Left renal cortex interstitium (tissue), 4 donors: ENCODE results near the gene SYMPK. TPM values are rescaled to one million over a fixed set of nuclear protein-coding genes. Genes with fewer than 3 reads are reported as not detected.

Source experiments
- DNase-seq, 4 donors: peaks; one replicate each; pipeline ENCODE4 v3.0.0-alpha.2; 2013; ENCODE audit warnings: low read depth in 4 of 4, low spot score in 2 of 4, missing footprints in 1 of 4
- polyA plus RNA-seq, 4 donors: library from polyadenylated mRNA; unstranded; fragments of 120-200 nt; gene quantifications; one replicate each; pipeline ENCODE4 v1.2.1, GENCODE V29; 2013; ENCODE audit not compliant: insufficient read length in 4 of 4

Gene SYMPK
- polyA plus RNA-seq, 4 donors = 49.5 to 80.1 (median 67.0) TPM

GRCh38 chr19:45769821-45770191, 93.1 kb downstream of the SYMPK start:
- no peak for DNase-seq

DNA sequence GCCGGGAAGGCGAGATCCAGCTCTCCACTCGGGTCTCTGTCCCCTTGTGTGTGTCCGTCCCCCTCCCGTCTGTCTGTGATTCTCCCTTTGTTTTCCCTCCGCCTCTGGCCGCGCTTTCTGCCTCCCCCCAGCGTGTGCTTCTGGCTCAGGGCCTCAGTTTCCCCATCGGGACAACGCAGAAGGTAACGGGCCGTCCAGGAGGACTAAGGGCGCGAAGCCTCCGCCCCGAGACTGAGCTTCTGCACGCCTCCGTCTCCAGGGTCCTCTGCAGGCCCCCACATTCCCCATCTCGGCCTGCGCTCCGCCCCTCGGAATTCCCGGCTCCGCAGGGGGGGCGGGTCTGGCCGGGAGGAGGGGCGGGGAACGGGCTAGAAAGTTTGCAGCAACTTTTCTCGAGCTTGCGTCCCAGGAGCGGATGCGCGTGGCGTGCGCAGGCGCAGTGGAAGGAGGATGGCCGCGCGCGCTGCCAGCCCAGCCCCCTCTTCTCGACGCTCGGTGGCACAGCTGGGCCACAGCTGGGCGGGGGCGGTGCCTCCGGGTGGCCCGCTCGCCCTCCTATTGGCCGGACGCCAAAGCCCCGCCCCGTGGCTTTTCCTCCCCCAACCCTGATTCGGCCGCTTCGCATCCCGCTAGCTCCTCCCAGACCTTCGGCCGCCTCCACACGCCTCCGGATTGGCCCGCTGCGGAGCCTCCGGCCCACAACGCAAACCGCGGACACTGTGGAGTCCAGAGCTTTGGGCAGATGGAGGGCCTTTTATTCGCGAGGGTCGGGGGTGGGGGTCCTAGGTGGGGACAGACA, 93.8 kb downstream of the SYMPK start, which contains the start of gene SIX5:
Gene SIX5, minus strand, starts transcription at position 269 of the 799 bp plus-strand sequence. CDS start 408 bp downstream, outside the sequence.
- DNase-seq = peak; percentile 91 to 98 (median 95)

DNA sequence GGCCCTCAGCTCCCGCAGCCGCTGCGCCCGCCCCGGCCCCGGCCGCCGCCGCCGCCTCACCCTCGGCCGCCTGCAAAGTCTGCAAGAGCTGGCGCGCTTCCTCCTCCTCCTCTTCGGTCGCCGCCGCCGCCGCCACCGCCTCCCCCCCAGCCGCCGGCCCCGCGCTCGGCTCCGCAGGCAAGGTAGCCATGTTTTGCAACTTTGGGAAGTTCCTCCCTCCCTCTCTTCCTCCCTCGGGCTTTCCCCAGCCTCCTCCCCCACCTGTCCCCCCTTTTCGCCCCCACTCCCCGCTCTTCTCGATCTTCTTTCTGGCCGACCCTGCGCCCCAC, 94.3 kb downstream of the SYMPK start:
- no peak for DNase-seq

DNA sequence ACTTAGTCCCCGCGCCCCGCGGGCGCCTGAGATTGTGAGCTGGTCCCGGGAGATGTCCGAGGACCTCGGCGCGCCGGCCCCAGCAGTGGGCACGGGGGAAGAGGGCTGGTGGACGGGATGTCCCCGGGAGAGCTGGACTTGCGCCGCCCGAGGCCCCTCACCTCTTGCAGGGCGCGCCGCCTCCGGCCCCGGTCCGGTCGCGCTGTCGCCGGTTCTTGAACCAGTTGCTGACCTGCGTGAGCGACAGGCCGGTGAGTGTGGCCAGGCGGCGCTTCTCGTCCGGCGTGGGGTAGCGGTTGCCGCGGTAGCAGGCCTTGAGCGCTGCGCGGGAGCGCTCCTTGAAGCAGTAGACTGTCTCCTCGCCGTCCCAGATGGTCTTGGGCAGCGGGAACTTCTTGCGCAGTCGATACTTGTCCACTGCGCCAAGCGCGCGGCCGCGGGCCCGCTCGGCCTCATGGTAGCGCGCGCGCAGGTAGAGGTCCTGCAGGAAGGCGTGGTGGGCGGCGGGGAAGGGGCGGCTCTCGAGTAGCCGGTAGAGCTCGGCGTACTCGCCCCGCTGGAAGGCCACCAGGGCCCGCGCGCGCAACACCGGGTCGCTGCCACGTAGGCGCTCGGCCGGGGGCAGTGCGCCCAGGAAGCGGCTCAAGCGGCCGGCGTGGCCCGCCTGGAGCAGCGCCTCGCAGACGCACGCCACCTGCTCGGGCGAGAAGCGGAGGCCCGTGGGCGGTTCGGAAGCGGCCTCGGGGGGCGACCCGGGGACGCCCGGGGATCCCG, 94.9 kb downstream of the SYMPK start:
- DNase-seq = peak in 1 of 4 donors; percentile 42

DNA sequence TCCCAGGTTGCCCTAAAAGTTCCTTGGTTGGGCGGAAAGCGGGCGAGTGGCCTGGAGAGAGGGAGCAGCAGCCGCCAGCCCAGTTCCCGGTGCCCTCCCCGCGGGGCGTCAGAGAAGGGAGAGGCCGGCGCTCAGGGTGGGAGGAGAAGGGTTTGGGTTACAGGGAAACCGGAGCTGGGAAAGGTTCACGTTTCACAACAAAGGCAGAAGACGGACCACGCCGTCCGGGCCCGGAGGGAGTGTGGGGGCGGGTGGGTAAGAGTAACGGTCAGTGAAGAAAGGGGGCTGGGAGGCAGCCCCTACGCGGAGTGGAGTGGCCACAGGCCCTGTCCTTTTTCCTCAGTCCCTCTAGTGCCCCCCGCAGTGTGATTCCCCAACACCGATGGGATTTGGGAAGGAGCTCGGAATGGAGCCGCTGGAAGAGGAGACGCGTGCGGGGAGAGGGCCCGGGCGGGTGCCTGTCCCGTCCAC, 95.5 kb downstream of the SYMPK start:
- DNase-seq = peak in 2 of 4 donors; percentile 86 to 87

GRCh38 chr19:45766869-45767346, 96.0 kb downstream of the SYMPK start:
- DNase-seq = no peak

DNA sequence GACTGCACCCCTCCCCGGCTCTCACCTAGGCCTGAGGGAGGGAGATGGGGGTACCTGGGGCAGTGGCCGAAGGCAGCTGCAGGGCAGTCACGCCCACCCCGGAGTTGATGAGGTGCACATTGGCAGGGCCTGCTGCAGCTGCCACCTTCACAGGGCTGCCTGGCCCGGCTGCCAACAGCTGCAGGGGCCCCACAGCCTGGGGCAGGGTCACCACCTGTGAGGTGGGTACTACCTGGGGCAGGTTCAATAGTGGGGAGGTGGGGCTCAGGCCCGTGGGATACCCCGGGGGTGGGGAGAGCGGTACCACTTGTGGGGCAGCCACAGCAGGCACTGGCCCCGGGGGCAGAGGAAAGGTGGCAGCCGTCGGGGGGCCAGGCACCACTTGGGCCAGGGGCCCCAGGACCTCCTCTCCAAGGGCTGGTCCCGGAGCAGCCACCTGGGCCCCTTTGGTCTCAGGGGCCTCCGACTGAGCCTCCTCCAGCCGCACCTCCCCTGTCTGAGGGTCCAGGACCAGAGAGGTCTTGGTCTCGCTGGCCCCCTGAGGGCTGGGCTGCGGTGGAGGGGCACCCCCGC, 96.6 kb downstream of the SYMPK start:
- no peak for DNase-seq

DNA sequence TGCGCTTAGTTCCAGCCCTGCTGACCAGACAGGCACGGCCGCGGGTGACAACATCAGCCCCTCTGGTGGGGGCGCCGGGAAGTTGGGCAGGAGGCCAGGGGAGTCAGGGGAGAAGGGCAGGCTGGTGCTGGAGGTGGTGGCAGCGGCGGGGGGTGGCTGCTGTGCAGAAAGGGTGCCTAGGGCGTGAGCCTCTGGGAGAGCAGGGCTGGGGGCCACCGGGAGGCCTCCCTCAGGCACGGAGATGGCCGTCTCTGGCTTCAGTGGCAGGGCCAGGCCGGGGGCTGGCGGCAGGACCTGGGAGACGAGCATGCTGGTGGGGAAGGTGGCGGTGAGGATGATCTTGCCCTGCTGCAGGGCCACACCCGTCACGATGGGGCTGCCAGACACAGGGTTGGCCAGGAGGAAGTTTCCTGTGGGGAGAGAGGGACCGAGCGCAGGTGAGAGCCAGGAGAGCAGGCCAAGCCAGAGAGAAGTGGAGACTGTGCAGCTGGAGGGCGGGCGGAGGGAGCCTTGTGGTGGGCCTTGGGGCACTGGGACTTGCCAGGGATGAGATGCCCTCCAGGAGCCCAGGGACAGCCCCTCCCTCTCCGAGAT, 97.1 kb downstream of the SYMPK start:
- DNase-seq = no peak

Other genes with a start within 250 kb of the SYMPK start
- 10 to 100 TPM; 17.7 to 30.8 (median 23.5) TPM for gene EML2, start 223.8 kb downstream of the SYMPK start, polyA plus RNA-seq
- 1 to 10 TPM in 2 of 4 donors, under 1 TPM in 2; 0.59 to 1.8 (median 0.89) TPM for gene GIPR, start 194.9 kb downstream of the SYMPK start, polyA plus RNA-seq
- 100 to 1,000 TPM; 268 to 441 (median 342) TPM for gene SNRPD2, start 171.2 kb downstream of the SYMPK start, polyA plus RNA-seq
- gene QPCTL, start 170.5 kb downstream of the SYMPK start, polyA plus RNA-seq = 10 to 100 TPM in 2 of 4 donors, 1 to 10 TPM in 2; 7.2 to 13.5 (median 10.8) TPM
- gene FBXO46, start 132.3 kb downstream of the SYMPK start, polyA plus RNA-seq = 10 to 100 TPM; 10.7 to 24.0 (median 20.3) TPM
- not detected for gene MEIOSIN, start 129.7 kb downstream of the SYMPK start, polyA plus RNA-seq
- gene SIX5, start 93.9 kb downstream of the SYMPK start, polyA plus RNA-seq = 10 to 100 TPM; 13.6 to 38.5 (median 27.7) TPM
- gene DMPK, start 80.7 kb downstream of the SYMPK start, polyA plus RNA-seq = 10 to 100 TPM; 33.4 to 74.4 (median 54.6) TPM
- 10 to 100 TPM; 24.1 to 56.1 (median 39.9) TPM for gene DMWD, start 70.3 kb downstream of the SYMPK start, polyA plus RNA-seq
- not detected for gene RSPH6A, start 47.8 kb downstream of the SYMPK start, polyA plus RNA-seq
- gene FOXA3, start 1.2 kb upstream of the SYMPK start, polyA plus RNA-seq = under 1 TPM; 0.40 to 0.60 (median 0.50) TPM
- 10 to 100 TPM; 16.5 to 33.7 (median 25.1) TPM for gene IRF2BP1, start 23.0 kb upstream of the SYMPK start, polyA plus RNA-seq
- 1 to 10 TPM; 3.7 to 7.2 (median 5.8) TPM for gene MYPOP, start 39.5 kb upstream of the SYMPK start, polyA plus RNA-seq
- gene NANOS2, start 51.6 kb upstream of the SYMPK start, polyA plus RNA-seq = not detected
- gene NOVA2, start 110.7 kb upstream of the SYMPK start, polyA plus RNA-seq = 1 to 10 TPM; 2.8 to 5.3 (median 4.2) TPM
- 10 to 100 TPM; 10.8 to 17.0 (median 15.3) TPM for gene CCDC61, start 132.3 kb upstream of the SYMPK start, polyA plus RNA-seq
- gene PGLYRP1, start 159.9 kb upstream of the SYMPK start, polyA plus RNA-seq = under 1 TPM in 2 of 4 donors, not detected in 2; 0.66 to 0.78 TPM
- gene IGFL4, start 177.9 kb upstream of the SYMPK start, polyA plus RNA-seq = under 1 TPM in 3 of 4 donors, not detected in 1; 0.28 to 0.87 (median 0.61) TPM